Retinal pigment epithelial cell (primary cell): ENCODE measurements around the gene SDF2L1.
"Not testable (repeated sequence)": the region's sequence is repeated elsewhere in the genome, so short reads cannot be mapped to it uniquely, and the experiment has no call there.

Source experiments
- DNase-seq: peaks from one replicate; pipeline ENCODE4 v3.0.0-alpha.2; 2010; ENCODE audit warnings: low read depth
- H3K4me3 ChIP-seq: 2 replicates; pipeline ENCODE4 v1.5.1; 2011; ENCODE audit warnings: mild to moderate bottlenecking, low read length, control low read depth, moderate library complexity
- TF ChIP-seq, protein P1 (sequence below): conservative IDR thresholded peaks from 2 replicates; pipeline ENCODE4 v1.5.1; 2011; ENCODE audit warnings: low read depth, low read length, control low read depth, inconsistent platforms

SDF2L1 gene

DNA sequence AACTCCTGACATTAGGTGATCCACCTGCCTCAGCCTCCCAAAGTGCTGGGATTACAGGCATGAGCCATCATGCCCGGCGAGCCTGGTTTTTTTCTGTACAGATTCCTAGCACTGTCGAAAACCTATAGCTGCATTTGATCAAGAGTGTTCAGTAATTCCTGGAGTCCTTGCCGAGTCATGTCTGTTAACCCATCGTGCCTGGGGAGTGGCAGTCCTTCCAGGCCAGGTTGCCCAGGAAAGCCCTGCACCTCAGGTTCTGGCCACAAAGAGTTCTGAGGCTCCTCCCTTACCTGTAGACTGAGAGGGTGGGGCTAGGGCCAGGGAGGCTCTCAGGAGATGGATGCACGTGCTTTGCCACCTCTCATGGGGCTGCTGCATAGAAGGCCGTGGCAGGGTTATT, 29.2 kb upstream of the SDF2L1 start:
- TF ChIP-seq, protein P1, sequence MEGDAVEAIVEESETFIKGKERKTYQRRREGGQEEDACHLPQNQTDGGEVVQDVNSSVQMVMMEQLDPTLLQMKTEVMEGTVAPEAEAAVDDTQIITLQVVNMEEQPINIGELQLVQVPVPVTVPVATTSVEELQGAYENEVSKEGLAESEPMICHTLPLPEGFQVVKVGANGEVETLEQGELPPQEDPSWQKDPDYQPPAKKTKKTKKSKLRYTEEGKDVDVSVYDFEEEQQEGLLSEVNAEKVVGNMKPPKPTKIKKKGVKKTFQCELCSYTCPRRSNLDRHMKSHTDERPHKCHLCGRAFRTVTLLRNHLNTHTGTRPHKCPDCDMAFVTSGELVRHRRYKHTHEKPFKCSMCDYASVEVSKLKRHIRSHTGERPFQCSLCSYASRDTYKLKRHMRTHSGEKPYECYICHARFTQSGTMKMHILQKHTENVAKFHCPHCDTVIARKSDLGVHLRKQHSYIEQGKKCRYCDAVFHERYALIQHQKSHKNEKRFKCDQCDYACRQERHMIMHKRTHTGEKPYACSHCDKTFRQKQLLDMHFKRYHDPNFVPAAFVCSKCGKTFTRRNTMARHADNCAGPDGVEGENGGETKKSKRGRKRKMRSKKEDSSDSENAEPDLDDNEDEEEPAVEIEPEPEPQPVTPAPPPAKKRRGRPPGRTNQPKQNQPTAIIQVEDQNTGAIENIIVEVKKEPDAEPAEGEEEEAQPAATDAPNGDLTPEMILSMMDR, result no peak
- no peak for DNase-seq
- H3K4me3 ChIP-seq, result no peak overlapping the region

DNA sequence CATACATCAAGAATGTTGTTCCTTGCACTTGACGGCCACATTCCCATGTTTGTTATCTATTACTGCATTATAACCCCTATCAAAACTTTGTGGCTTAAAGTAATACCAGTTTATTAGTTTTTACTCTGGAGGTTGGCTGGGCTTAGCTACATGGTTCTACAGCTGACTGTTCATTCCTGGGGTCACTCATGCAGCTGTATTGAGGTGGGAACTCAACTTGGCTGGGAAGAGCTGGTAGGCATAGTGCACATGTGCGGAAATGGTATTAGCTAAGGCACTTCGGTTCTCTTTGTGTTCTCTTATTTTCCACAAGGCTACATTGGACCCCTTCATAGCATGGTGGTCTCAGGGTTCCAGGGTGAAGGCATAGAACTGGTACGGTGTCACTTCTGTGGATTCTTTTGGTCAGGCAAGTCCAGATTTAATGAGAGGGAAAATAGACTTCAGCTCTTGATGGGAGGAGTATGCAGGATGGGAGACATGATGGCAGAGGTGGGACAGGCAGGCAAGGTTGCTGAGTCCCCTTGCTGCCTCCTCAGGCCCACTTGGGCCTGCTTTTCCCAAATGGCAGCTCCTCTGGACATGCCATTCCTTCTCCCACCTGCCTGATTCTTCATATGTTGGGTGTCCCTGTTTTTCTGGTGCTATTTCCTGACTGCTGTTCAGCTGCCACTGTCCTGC, 28.4 kb upstream of the SDF2L1 start:
- no peak for DNase-seq
- no peak overlapping the region for H3K4me3 ChIP-seq
- TF ChIP-seq, protein P1, result no peak

DNA sequence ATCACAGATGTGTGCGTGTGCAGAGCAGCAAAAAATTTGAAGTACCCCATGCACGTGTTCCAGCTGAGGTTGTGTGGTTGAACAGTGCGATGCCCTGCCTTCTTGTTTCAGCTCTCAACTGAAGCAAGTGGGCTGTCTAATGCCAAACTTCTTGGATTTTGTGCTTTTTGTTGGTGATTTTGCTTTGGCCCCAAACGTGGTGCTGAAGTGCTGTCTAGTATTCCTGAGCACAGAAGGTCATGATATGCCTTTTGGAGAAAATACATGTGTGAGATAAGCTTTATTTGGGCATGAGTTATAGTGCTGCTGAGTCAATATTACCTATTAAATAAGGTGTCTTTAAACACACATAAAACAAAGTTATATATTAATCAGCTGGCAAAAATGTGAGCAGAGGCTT, 26.4 kb upstream of the SDF2L1 start:
- TF ChIP-seq, protein P1, result no peak
- no peak overlapping the region for H3K4me3 ChIP-seq
- no peak for DNase-seq

DNA sequence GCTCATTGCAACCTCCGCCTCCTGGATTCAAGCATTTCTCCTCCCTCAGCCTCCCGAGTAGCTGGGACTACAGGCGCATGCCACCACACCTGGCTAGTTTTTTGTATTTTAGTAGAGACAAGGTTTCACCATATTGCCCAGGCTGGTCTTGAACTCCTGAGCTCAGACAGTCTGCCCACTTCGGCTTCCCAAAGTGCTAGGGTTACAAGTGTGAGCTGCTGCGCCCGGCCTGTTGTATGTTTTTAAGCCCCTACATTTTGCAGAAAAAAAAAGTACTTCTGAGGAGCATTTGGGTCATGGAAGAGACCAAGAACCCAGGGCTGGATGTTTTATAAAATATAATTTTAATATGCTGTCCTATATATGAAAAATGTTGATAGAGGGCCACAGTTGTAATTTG, 24.8 kb upstream of the SDF2L1 start:
- not testable (repeated sequence) for DNase-seq, H3K4me3 ChIP-seq

DNA sequence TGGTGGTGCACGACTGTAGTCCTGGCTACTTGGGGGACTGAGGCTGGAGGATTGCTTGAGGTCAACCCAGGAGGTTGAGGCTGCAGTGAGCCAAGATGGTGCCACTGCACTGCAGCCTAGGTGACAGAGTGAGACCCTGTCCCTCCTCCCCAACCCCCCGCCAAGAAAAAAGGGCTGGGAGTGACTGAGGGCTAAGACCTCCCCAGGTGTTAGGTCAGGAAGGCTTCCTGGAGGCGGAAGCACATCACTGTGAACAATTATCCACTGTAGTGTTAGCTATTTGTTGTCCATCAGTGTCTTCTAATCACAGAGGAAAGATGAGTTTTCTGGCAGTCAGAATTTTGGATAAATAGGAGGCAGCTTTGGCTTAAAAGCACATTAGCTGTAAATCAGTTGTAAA, 21.1 kb upstream of the SDF2L1 start:
- H3K4me3 ChIP-seq, result no peak overlapping the region
- DNase-seq, result no peak
- TF ChIP-seq, protein P1, result no peak

DNA sequence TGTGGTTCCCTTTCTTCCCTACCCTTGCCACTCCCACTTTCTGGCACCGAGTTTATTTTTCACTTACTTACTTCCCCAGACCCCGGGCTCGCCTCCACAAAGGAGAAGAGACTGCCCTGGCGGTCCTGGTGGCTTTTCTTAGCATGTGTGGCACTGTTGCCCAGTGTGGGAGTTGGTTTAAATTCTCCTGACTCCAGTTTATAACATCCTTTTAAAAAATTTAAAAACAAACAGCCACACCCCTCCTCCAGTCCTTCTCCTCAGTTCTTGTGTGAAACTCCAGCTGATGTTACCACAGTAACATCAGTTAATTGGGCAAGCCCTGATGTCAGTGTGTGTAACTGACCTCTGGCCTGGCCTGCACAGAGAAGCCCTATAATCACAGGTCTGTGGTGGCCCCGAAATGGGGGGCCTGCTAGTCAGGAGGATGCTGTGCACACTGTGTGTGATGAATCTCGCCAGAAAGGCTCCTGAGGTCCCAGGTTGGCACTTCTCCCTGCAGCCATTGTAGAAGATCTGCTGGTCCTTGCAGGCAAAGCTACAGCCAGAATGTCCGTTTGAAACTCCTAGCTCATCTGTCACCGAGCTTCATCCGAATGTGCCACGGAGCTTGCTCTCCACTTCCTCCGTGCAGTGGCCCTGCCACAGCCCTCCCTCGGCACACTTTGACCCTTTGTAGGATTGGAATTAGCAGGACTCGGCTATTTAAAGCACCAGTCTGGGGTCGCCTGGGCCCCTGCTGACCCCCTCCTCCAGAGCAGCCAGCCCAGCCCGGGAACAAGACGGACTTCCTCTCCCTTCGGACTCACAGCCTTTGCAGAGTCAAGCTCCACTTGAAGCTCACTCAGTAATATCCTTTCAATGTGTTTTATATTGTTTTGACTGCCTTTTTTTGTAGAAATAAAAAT, 19.8 kb upstream of the SDF2L1 start:
- TF ChIP-seq, protein P1, result no peak
- DNase-seq, result no peak
- no peak overlapping the region for H3K4me3 ChIP-seq

DNA sequence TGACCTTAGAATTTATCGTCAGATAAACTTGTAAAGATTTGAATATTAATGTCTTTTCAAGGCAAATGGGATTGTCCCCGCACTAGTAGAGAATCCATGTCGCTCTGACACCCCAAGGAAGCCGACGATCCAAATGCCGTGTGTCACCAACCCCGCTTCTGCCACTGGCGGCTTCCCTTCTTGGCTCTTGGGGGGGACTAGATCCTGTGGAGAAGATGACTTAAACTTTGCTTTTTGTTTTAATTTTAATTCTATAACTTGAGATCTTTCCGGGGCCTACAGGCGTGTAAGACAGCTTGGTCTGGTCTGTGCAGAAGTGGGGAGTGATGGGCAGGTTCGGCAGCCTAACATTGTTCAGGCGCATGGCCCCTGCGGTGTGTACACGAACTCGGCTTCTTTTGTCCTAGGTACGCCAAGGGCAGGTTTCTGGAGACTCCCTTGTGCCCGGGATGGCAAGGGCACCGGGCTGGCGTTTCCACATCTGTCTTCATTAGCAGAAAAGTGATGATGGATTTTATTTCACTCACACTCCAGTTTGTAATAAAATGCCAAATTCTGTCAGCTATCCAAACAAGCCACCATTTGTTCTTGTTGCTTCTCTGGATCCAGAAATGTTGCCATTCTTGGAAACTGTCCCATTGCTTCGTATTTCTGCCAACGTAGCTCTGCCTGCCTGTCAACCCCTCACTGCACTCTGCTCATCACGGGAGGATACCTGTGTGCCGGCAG, 19.0 kb upstream of the SDF2L1 start:
- no peak overlapping the region for H3K4me3 ChIP-seq
- TF ChIP-seq, protein P1, result no peak
- DNase-seq, result no peak
